Activated CD4-positive, alpha-beta T cell treated with anti-CD3 and anti-CD28 coated beads, Interleukin-2, amount 10 ng/mL, durations not matched to agents 7 days and 5 days (primary cell): ENCODE results near the gene DHX57. TPM values are rescaled to one million over a fixed set of nuclear protein-coding genes. Genes with fewer than 3 reads are reported as not detected.

Experiments
- total RNA-seq, 2 experiments: library from RNA; stranded (reverse); gene quantifications; one replicate each; pipeline ENCODE4 v1.2.3, GENCODE V29; 2021

The DHX57 gene
- total RNA-seq, 2 experiments from 2014 or later = 10.5 to 10.7 TPM

Other genes with a start within 250 kb of the DHX57 start
- 10 to 100 TPM; 39.7 to 41.1 TPM for gene GALM, start 209.8 kb downstream of the DHX57 start, total RNA-seq
- 100 to 1,000 TPM; 225 to 272 TPM for gene SRSF7, start 124.6 kb downstream of the DHX57 start, total RNA-seq
- 10 to 100 TPM; 17.5 to 18.6 TPM for gene GEMIN6, start 97.7 kb downstream of the DHX57 start, total RNA-seq
- gene MORN2, start within 50 bp of the DHX57 start, total RNA-seq = 1 to 10 TPM; 1.7 to 2.8 TPM
- not detected for gene ARHGEF33, start 13.9 kb upstream of the DHX57 start, total RNA-seq
- gene SOS1, start 245.1 kb upstream of the DHX57 start, total RNA-seq = 100 to 1,000 TPM; 204 to 209 TPM